Body of pancreas (tissue), 4 donors: Measurements from ENCODE around the gene CTDSP2. TPM values are rescaled to one million over a fixed set of nuclear protein-coding genes. Genes with fewer than 3 reads are reported as not detected.

Source experiments
- ATAC-seq: fragments of 150-250 bp; one replicate; pipeline ENCODE4 v1.9.1; 2016
- DNase-seq, 4 donors: peaks; one replicate each; pipeline ENCODE4 v3.0.0-alpha.2; 2019
- H3K27ac ChIP-seq, 4 donors: fragments of 200-600 bp; sonication (generic); 1 replicate in 3 of 4; 2 replicates in 1 of 4; pipeline versions ENCODE4 v1.5.1 to v1.6.1; 2016 to 2019; ENCODE audit warnings: mild to moderate bottlenecking in 1 of 4, mixed read lengths in 1 of 4, moderate library complexity in 1 of 4
- H3K27me3 ChIP-seq, 2 donors: fragments of 200-600 bp; sonication (generic); one replicate each; pipeline ENCODE4 v1.6.0; 2016; ENCODE audit warnings: mild to moderate bottlenecking in 1 of 2
- H3K36me3 ChIP-seq, 2 donors: fragments of 200-600 bp; sonication (generic); replicated peaks in 1 of 2; 2 replicates each; pipeline ENCODE4 v1.5.1; 2016; ENCODE audit warnings: low read depth in 2 of 2; ENCODE audit not compliant: insufficient read depth in 1 of 2
- H3K4me1 ChIP-seq: fragments of 200-600 bp; sonication (generic); one replicate; pipeline ENCODE4 v1.6.0; 2016
- H3K4me3 ChIP-seq, 2 donors: fragments of 200-600 bp; sonication (generic); 1 replicate in 1 of 2; 2 replicates in 1 of 2; pipeline ENCODE4 v1.5.1; 2016 to 2019
- H3K9me3 ChIP-seq, 3 donors: fragments of 200-600 bp; sonication (generic); 1 replicate in 2 of 3; 2 replicates in 1 of 3; pipeline ENCODE4 v1.5.1; 2016
- CTCF ChIP-seq, 7 experiments: fragments of 450-650 bp in 4 of 7; fragments of 200-600 bp in 3 of 7; sonication (generic) in 3 of 7; IDR thresholded peaks; one replicate each; pipeline ENCODE4 v1.5.1; 2016 to 2019; ENCODE audit warnings: antibody characterized with exemption in 7 of 7
- POLR2A ChIP-seq, 3 donors: fragments of 450-650 bp; IDR thresholded peaks; one replicate each; pipeline ENCODE4 v1.6.1; 2016; ENCODE audit warnings: antibody characterized with exemption in 3 of 3, mild to moderate bottlenecking in 2 of 3
- WGBS, 2 donors: methylation state at CpG; one replicate each; pipeline ENCODE4 v1.1.5; 2017; 5-methylcytosine and 5-hydroxymethylcytosine counted together
- intact Hi-C: fragments of 100-400 bp; cut with DNase I; formaldehyde crosslinking; loops from one replicate; pipeline ENCODE4 v1.15.1; 2023
- microRNA counts, 2 donors: library from miRNA; unstranded; fragments of <30 nt; microRNA quantifications; one replicate each; lab custom pipeline; 2017
- microRNA-seq, 2 donors: library from miRNA; unstranded; fragments of <30 nt; microRNA quantifications; one replicate each; pipeline ENCODE4, GENCODE V29; 2016; ENCODE audit warnings: borderline number of aligned reads in 2 of 2, borderline replicate concordance in 2 of 2
- small RNA-seq: library from RNA; depleted of rRNA; stranded (forward); fragments of <200 nt; gene quantifications from one replicate; pipeline ENCODE3, GENCODE V24; 2016
- total RNA-seq, 2 donors: library from RNA; depleted of rRNA; stranded (reverse); fragments of >200 nt; gene quantifications; one replicate each; pipeline ENCODE4 v1.1.0, GENCODE V29; 2016

The CTDSP2 gene
- total RNA-seq, 2 donors from 2014 or later = 82.1 to 125 TPM

- peak; percentile 71 to 81 (median 77) for DNase-seq
- Histone ChIP-seq H3K4me3 (peak within 1 kb of the TSS; percentile 32 to 69), H3K36me3 (peaks cover 0 to 6% of the 10 kb centered on the region in 2 donors), H3K4me1 (peaks cover 38% of the 10 kb centered on the region), H3K27ac (peak within 1 kb of the TSS; percentile 78 to 95 (median 90)), H3K9me3 (no peaks in the 10 kb centered on the region), H3K27me3 (no peaks in the 10 kb centered on the region)
- WGBS, 2 donors = 1 to 4% methylated on average over 31 to 67 of the region's 67 CpGs
- intact Hi-C loops = no loop called here
- peak; percentile 68 for ATAC-seq
- peak in 1 of 3 donors; percentile 23 for TF ChIP-seq POLR2A (IDR thresholded peaks at IDR 0.05)
- peak in 2 of 7 experiments; percentile 2 to 7 for TF ChIP-seq CTCF (IDR thresholded peaks at IDR 0.05)
These were observed 73.9 kb downstream of the CTDSP2 start, which contains the start of gene EEF1AKMT3 for GRCh38 chr12:57772429-57773322. Gene EEF1AKMT3 (plus strand): TSS chr12:57772614. CDS start chr12:57772725, 111 bp downstream.

GRCh38 chr12:57771873-57772428 lies 74.6 kb downstream of the CTDSP2 start, which contains the start of gene METTL1:
Gene METTL1 (minus strand): TSS chr12:57772105. CDS start chr12:57772083, 22 bp downstream.
- Histone ChIP-seq H3K4me1 (peaks cover 40% of the 10 kb centered on the region), H3K27ac (peak within 1 kb of the TSS; percentile 78 to 95 (median 90)), H3K27me3 (no peaks in the 10 kb centered on the region), H3K9me3 (no peaks in the 10 kb centered on the region), H3K36me3 (peaks cover 0 to 6% of the 10 kb centered on the region in 2 donors), H3K4me3 (peak within 1 kb of the TSS; percentile 32 to 69)
- intact Hi-C loops = no loop called here
- DNase-seq (peak; percentile 94 to 97 (median 96)), ATAC-seq (peak; percentile 95)
- 0% methylated on average over 22 to 28 of the region's 28 CpGs for WGBS, 2 donors
- TF ChIP-seq POLR2A (IDR thresholded peaks at IDR 0.05) = peak; percentile 42 to 89 (median 82)
- TF ChIP-seq CTCF (IDR thresholded peaks at IDR 0.05) = peak in 2 of 7 experiments; percentile 6 to 17

GRCh38 chr12:57771236-57771872 lies 75.2 kb downstream of the CTDSP2 start:
- no peaks in the 10 kb centered on the region for H3K27me3 ChIP-seq
- TF ChIP-seq POLR2A (IDR thresholded peaks at IDR 0.05) = no peak
- TF ChIP-seq CTCF (IDR thresholded peaks at IDR 0.05) = no peak
- whole genome bisulfite sequencing, 2 donors = 1% methylated on average over 16 of the region's 16 CpGs
- ATAC-seq = peak; percentile 76
- intact Hi-C loops = no loop called here
- H3K27ac ChIP-seq = peak overlapping the region; percentile 78 to 95 (median 90)
- H3K9me3 ChIP-seq = no peaks in the 10 kb centered on the region
- peak overlapping the region; percentile 32 to 69 for H3K4me3 ChIP-seq
- peaks cover 0 to 6% of the 10 kb centered on the region in 2 donors for H3K36me3 ChIP-seq
- peaks cover 46% of the 10 kb centered on the region for H3K4me1 ChIP-seq
- peak; percentile 85 to 93 (median 90) for DNase-seq

- H3K36me3 ChIP-seq = peaks cover 0 to 6% of the 10 kb centered on the region in 2 donors
- no peaks in the 10 kb centered on the region for H3K9me3 ChIP-seq
- no peak for DNase-seq
- no peak overlapping the region for H3K27ac ChIP-seq
- TF ChIP-seq POLR2A (IDR thresholded peaks at IDR 0.05) (no peak), CTCF (IDR thresholded peaks at IDR 0.05) (no peak)
- H3K27me3 ChIP-seq = no peaks in the 10 kb centered on the region
- no peak for ATAC-seq
- H3K4me3 ChIP-seq = no peak overlapping the region
- peaks cover 46% of the 10 kb centered on the region for H3K4me1 ChIP-seq
- intact Hi-C loops = no loop called here
- WGBS, 2 donors = 75 to 78% methylated on average over 3 to 4 of the region's 4 CpGs
These were observed 75.8 kb downstream of the CTDSP2 start for GRCh38 chr12:57770734-57771133.

MicroRNA genes within 50 kb of the gene (microRNA counts, 767-probe panel; counts per million panel counts)
- 7,613 to 11,135 counts per million in 2 donors for microRNA hsa-miR-26a-5p (lab: Ali Mortazavi, UCI)

Small RNA genes within 50 kb of the gene (microRNA-seq; reads per million reads assigned to microRNA genes)
- 192 to 239 reads per million in 2 donors for gene MIR26A2

Small RNA genes within 50 kb of the gene (small RNA-seq; reads per million reads assigned to genes)
- gene MIR26A2 = not detected
- gene RNU6-1083P = not detected

Other genes starting within 250 kb of the CTDSP2 start
- 10 to 100 TPM in 1 of 2 donors, 1 to 10 TPM in 1; 4.6 to 12.2 TPM for gene DTX3, start 241.9 kb downstream of the CTDSP2 start, total RNA-seq
- 10 to 100 TPM; 10.1 to 10.9 TPM for gene ARHGEF25, start 235.3 kb downstream of the CTDSP2 start, total RNA-seq
- gene B4GALNT1, start 213.5 kb downstream of the CTDSP2 start, total RNA-seq = under 1 TPM in 1 of 2 donors, not detected in 1; 0.78 TPM
- 100 to 1,000 TPM; 167 to 213 TPM for gene OS9, start 152.6 kb downstream of the CTDSP2 start, total RNA-seq
- gene AGAP2, start 108.0 kb downstream of the CTDSP2 start, total RNA-seq = 1 to 10 TPM in 1 of 2 donors, under 1 TPM in 1; 0.33 to 1.0 TPM
- gene TSPAN31, start 101.7 kb downstream of the CTDSP2 start, total RNA-seq = 10 to 100 TPM; 33.7 to 36.9 TPM
- 10 to 100 TPM; 27.0 to 81.2 TPM for gene CDK4, start 94.4 kb downstream of the CTDSP2 start, total RNA-seq
- gene MARCHF9, start 91.6 kb downstream of the CTDSP2 start, total RNA-seq = 1 to 10 TPM; 5.2 to 9.9 TPM
- 1 to 10 TPM; 2.6 to 3.6 TPM for gene CYP27B1, start 79.7 kb downstream of the CTDSP2 start, total RNA-seq
- gene METTL1, start 74.6 kb downstream of the CTDSP2 start, total RNA-seq = 10 to 100 TPM; 16.1 to 23.1 TPM
- gene EEF1AKMT3, start 74.1 kb downstream of the CTDSP2 start, total RNA-seq = 10 to 100 TPM; 11.2 to 15.0 TPM
- gene TSFM, start 63.9 kb downstream of the CTDSP2 start, total RNA-seq = 10 to 100 TPM in 1 of 2 donors, 1 to 10 TPM in 1; 9.2 to 18.4 TPM
- 10 to 100 TPM in 1 of 2 donors, 1 to 10 TPM in 1; 2.0 to 14.8 TPM for gene AVIL, start 28.0 kb downstream of the CTDSP2 start, total RNA-seq
- gene ATP23, start 94.8 kb upstream of the CTDSP2 start, total RNA-seq = 1 to 10 TPM; 3.6 to 5.4 TPM